GM18873 (cell line): ENCODE data around the gene GNAQ.

Source experiments
- ATAC-seq: cut with Tn5 transposase; IDR thresholded peaks from one replicate; pipeline ENCODE4 v1.9.1; 2021; ENCODE audit warnings: mild to moderate bottlenecking, moderate library complexity, moderate number of reproducible peaks; ENCODE audit not compliant: unreplicated experiment, low FRiP score

Gene GNAQ

DNA sequence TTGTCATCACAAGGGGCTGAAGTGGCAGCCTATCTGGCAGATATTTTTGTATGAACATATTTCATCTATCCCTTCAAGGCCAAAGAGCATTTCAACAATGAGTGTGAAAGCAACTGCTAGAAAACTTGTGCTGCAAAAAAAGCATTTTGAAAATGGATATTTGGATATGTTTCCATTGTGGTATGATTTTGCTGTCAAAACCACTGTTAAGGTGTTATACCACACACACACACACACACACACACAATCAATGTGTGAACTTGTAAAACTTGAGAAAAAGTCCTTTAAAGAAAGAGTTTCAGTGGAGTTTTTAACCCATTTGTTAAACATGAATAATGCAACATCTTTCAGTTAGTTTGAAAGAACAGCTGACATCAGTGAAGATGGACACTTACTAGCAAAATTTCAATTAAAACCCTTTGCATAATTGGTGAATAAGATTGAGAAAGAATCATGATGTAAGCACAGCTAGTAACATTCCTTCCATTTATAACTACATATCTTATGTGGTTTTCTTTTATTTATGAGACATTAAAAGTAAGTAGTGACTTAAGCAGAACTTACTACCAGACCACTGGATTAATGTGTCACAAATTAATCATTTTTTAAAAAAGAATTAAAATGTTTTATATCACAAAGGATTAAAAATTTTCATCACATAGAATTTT lies 200.9 kb downstream of the GNAQ start:
- ATAC-seq, result no peak

DNA sequence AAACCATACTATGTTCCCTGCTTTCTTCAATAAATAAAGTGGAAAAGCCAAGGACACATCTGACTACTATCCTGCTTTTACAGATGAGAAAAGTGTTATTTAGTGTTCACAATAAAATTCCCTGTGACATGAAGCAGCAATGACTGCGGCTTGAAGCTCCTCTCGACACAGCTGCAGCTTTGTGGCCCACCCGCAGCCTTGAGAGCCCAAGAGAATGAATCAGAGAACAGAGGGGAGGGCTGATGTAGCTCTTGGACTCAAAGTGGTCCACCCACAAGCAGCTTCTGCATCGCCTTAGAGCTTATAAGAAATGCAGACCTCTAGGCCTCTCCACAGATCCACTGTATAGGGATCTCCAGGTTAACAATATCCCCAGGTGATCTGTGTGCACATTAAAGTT lies 202.2 kb downstream of the GNAQ start:
- no peak for ATAC-seq

DNA sequence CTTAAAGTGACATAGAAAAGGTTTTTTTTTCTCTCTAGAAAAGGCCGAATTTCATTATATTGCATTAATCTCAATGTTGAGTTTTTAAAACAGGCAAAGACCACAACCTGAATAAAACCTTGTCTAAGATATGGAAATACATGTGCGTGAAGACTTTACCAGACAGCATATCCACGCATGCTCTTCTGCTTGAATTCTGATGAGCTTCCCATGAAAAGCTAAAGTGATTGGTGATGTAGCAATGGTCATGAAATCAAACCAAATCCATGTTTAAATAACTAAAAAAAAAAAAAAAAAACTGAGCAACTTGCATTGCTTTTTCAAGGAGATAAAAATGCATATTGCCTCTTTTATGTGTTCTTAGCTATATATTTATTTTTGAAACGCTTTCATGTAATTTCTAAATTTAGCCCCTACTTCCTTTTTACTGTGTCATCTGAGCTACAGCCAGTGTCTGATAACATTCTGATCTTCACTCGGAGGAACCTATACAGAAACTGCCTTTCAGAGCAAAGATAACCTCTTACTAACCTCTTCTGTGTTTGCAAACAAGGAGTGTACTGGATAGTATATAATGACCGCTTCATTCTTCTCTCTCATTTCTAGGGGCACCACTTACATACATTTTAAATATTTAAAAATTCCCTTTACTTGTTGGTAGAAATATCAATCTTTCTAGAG lies 204.4 kb downstream of the GNAQ start:
- no peak for ATAC-seq

- ATAC-seq, result no peak
Observed at GRCh38 chr9:77826621-77827020, 205.0 kb downstream of the GNAQ start.

GRCh38 chr9:77826116-77826515 lies 205.5 kb downstream of the GNAQ start:
- ATAC-seq, result no peak

DNA sequence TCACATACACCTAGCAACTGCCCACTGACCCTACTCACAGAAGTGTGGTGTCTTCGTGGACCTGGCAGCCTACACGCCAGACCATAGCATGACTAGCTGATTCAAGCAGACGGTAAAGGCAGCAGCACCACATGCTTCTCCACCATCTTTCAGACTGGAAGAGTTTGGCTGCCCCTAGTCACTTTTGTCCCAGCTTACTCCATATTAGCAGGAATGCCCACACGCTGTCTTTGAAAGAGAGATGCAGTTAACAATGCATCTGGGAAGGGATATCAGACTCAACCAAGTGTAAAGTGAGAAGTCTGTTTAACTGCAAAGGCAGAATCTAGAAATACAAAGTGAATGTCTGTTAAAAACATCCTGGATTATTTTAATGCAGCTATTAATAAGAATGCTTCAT lies 206.2 kb downstream of the GNAQ start:
- ATAC-seq, result no peak

DNA sequence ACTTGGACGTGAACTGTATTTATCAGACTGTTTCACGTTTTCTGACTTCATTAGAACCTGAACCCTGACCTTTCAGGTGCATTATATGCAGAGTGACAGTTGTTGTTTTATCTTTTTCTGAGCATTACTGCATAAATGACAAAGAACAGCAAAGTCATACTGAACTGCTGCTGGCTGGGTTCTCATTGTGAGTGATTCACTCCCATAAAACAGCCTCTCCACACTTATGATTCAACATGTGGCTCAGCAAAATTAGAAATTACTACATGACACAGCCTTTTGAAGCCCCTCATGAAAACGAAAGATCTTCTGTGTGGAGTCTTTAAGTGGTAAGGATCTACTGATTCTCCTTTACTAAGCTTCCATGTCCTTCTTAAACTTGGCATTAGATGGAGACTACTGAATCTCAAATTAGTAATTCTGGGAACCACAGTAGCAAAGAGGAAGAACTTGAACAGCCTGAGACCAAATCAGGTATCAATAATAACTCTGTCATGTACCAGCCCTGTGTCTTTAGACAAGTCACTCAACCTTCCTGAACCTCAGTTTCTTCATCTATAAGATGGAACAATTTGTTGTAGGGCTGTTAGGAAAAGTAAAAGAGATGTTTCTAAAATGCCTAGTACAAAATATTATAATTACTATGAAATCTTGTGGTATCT lies 211.2 kb downstream of the GNAQ start:
- ATAC-seq, result no peak

DNA sequence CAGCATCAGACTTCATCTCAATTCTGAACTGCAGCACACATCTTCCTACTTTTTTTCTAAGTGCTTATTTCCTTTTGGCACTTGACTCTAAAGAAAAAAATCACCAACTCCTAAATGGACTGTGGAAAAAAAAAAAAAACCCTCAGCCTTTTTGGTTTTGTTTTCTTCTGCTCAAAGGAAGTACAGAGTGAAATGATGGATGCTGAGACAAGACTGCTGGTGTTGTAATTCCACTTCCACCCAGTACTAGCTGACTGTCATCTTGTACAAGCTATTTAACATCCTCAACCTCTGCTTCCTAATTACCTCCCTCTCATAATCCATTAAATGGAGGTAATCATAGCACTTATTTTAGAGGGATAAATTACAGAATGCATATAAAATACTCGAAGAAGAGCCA lies 212.0 kb downstream of the GNAQ start:
- ATAC-seq, result no peak

DNA sequence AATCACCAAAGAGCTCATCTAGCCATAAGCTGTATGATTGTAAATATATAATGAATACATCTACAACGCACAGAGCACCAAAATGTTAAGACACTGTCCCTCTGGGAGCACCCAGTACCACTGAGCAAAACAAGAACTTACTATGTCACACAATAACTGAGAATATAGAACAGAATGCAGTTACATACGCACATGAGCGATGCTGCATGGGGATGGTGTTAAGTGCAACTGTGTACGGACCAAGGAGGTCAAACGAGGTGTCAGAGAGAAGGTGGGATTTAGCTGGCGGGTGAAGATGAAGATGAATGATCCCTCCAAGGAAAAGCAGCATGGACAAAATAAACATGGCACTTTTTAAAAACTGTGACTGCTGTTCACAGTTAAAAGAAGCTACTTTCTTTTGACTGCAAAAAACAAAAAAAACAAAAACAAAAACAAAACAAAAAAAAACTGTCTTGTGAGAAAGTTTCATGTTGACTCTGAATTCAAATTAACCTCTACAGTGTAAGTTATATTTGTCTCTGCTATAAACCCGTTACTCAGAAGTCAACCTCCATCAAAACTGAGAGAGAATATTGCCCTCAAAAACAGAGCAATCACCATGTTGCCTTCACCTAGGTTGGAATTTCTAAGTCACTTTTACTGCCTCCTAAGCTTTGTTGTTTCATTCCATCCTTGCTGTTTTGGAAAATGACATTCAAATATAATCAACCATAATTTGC lies 213.9 kb downstream of the GNAQ start:
- ATAC-seq, result no peak

DNA sequence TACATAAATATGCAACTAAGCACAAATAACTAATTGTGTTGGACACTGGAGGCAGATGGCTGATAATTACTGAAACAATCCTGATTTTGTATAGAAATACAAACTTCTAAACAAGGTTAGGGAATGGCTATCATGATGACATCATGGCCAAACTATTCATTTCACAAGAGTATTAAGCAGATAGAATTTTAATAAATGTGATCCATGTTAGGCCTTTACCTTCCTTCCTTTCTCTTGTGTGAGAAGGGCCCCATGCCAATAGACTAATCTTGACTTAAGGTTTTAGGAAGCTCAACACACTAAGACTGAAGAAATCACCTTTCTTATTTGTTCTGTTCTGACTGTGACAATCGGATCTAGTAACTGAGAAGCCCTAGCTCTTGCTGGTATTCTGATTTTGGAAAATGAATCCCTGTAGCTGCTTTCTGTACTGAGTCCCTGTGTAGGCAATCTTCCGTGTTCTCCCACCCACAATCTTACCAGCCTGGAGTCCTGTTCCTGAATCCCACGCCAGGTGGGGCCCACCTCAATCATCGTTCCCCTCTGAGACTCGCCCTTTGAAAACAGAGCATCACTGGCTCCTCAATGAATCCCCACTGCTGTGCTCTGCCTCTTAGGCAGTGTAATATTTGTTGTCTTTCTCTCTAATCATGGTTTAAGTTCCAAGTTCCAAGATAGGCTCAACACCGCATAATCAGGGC lies 214.8 kb downstream of the GNAQ start:
- ATAC-seq, result no peak

DNA sequence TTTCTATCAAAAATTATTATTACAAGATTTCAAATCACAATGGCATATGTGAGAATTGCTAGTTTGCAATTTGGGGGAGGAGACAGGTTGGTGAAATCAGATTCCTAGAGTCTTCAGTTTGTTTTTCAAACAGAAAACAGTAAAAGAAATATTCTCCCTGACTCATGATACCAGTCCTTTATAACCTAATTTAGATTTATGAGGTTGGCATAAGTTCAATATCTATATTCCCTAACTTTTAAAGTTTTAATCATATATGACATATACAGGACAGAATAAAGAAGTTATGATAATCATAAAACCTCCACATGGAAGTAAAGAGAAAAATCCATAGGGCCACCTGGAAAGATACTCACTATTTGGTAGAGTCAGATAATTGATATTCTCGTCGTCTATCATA lies 216.4 kb downstream of the GNAQ start:
- ATAC-seq, result no peak

DNA sequence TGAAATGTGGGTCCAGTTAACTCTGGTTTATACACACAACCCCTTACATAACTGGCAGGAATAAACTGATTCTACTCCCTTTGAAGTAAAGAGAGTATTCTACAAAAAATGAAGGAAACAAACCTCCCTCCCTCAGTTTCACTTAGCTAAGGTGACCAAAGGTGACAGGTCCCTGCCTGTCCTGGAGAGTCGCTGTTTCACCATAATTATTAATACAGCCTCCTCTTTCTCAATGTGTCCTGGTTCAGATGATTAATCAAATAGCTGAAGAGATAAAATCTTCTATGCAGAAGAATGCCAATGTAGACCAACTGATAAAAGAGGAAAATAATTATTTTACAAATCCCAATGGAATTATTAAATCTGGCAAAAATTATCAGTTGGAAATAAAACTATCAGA lies 219.8 kb downstream of the GNAQ start:
- ATAC-seq, result no peak

DNA sequence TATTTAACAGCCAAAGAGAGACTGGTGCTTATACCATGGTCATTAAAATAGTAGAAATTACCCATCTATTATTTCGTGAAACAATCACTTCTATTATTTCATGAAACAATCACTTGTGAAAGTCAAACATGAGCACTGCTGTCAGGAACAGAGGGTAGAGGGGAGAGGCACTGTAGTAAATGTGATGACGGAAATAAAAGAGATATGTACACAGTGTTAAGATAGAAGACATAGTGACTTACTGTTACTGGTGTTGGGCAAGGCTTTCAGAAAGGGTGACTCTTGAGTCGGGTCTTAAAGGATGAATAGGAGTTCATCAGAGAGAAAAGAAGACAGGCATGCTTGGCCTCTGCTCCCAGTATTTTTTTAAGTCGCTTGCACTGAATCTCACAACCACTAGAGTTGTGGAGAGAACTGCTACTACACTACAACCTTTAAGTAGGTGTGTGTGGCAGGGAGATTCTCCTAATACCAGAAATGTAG lies 220.9 kb downstream of the GNAQ start:
- no peak for ATAC-seq

- ATAC-seq, result no peak
Observed at GRCh38 chr9:77810047-77810446, 221.6 kb downstream of the GNAQ start.

GRCh38 chr9:77809552-77809951 lies 222.1 kb downstream of the GNAQ start:
- no peak for ATAC-seq

DNA sequence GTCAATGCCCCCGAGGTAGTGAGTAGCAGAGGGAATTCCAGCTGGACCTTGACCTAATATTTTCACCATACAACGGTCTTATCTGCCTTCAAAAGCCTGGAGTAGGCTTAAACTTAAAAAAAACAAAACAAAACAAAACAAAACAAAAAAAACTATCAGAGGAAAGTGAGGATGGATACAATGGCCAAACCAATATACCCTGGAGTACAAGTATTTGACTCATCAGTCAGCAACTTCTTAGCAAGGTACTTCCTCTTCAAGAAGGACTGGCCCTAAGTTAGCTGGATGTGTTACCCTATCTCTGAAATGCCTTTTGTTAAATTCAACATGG lies 222.9 kb downstream of the GNAQ start:
- ATAC-seq, result no peak

DNA sequence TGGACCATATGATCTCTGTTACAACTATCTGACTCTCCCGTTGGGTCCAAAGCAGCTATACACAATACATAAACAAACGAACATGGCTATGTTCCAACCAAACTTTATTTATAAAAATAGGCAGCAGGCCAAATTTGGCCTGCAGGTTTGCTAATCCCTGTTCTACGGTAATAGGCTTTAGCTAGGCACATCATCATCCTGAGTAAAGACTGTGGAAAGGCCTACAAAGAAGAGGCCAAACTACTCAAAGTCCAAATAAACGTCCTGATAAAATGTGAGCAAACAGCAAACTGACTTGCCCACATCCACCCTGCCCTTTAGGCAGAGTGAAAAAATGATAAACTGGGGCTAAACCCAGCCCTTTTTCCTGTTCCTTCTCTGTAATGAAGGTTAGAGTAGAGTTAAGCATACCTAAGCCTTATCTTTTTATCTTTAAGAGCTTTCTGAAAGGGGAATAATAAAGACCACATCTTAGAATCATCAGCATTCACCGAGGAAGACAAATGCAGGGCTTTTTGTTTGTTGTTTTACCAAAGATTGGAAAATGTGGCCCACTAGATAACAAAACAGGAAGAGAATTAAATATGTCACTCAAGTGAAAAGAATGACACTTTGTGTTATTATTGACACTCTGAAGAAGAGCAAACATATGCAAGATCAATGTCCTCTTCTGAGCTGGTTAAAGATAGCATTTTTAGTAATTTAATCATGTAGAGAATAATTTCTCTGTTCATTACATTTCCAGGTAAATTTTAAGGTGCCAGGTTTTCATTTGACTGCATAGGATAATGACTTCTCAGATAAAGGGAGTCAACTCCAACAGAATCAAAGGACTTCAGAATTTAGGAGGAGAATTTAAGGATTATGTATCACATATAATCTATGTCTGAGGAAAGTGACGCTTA lies 223.5 kb downstream of the GNAQ start:
- ATAC-seq, result no peak

- ATAC-seq, result no peak
Observed at GRCh38 chr9:77807281-77807683, 224.3 kb downstream of the GNAQ start.

GRCh38 chr9:77806741-77807140 lies 224.9 kb downstream of the GNAQ start:
- ATAC-seq, result no peak

GRCh38 chr9:77805810-77806209 lies 225.8 kb downstream of the GNAQ start:
- ATAC-seq, result no peak
